Measurements from ENCODE around the gene DCAF6.
"Not testable (repeated sequence)": the region's sequence is repeated elsewhere in the genome, so short reads cannot be mapped to it uniquely, and the experiment has no call there.

DCAF6 gene

GRCh38 chr1:168054117-168054516, 117.6 kb downstream of the DCAF6 start:
- Mint-ChIP-seq H3K27ac (no peak overlapping the region), H3K4me3 (no peak overlapping the region), H3K27me3 (ENCODE audit: low read depth, poor library complexity) (no peaks in the 10 kb centered on the region), H3K36me3 (ENCODE audit: low read depth) (peaks cover 15% of the 10 kb centered on the region), H3K9me3 (peaks cover 5% of the 10 kb centered on the region), H3K4me1 (no peaks in the 10 kb centered on the region)
- no peak for DNase-seq
- no peak for TF ChIP-seq CTCF (IDR thresholded peaks at IDR 0.05)

- DNase-seq; H3K27ac Mint-ChIP-seq; H3K9me3 Mint-ChIP-seq; H3K4me3 Mint-ChIP-seq; H3K4me1 Mint-ChIP-seq; H3K27me3 Mint-ChIP-seq (ENCODE audit: low read depth, poor library complexity): not testable (repeated sequence)
- H3K36me3 Mint-ChIP-seq (ENCODE audit: low read depth): peaks cover 27% of the 10 kb centered on the region
Observed at GRCh38 chr1:168056152-168056551, 119.7 kb downstream of the DCAF6 start.

- DNase-seq: no peak
- H3K4me3 Mint-ChIP-seq: no peak overlapping the region
- peaks cover 27% of the 10 kb centered on the region for H3K36me3 Mint-ChIP-seq (ENCODE audit: low read depth)
- no peaks in the 10 kb centered on the region for H3K27me3 Mint-ChIP-seq (ENCODE audit: low read depth, poor library complexity)
- no peak for TF ChIP-seq CTCF (IDR thresholded peaks at IDR 0.05)
- H3K27ac Mint-ChIP-seq: no peak overlapping the region
- H3K9me3 Mint-ChIP-seq: peaks cover 5% of the 10 kb centered on the region
- no peaks in the 10 kb centered on the region for H3K4me1 Mint-ChIP-seq
Observed at GRCh38 chr1:168057355-168057754, 120.9 kb downstream of the DCAF6 start.

GRCh38 chr1:168057921-168058320, 121.4 kb downstream of the DCAF6 start:
- TF ChIP-seq CTCF (IDR thresholded peaks at IDR 0.05): no peak
- no peak for DNase-seq
- no peaks in the 10 kb centered on the region for H3K27me3 Mint-ChIP-seq (ENCODE audit: low read depth, poor library complexity)
- no peak overlapping the region for H3K4me3 Mint-ChIP-seq
- peaks cover 27% of the 10 kb centered on the region for H3K36me3 Mint-ChIP-seq (ENCODE audit: low read depth)
- no peak overlapping the region for H3K27ac Mint-ChIP-seq
- peaks cover 5% of the 10 kb centered on the region for H3K9me3 Mint-ChIP-seq
- no peaks in the 10 kb centered on the region for H3K4me1 Mint-ChIP-seq

GRCh38 chr1:168064216-168064615, 127.7 kb downstream of the DCAF6 start:
- Mint-ChIP-seq H3K36me3 (ENCODE audit: low read depth) (peaks cover 35% of the 10 kb centered on the region), H3K9me3 (no peaks in the 10 kb centered on the region), H3K4me3 (no peak overlapping the region), H3K27me3 (ENCODE audit: low read depth, poor library complexity) (no peaks in the 10 kb centered on the region), H3K4me1 (no peaks in the 10 kb centered on the region), H3K27ac (no peak overlapping the region)
- no peak for DNase-seq
- TF ChIP-seq CTCF (IDR thresholded peaks at IDR 0.05): no peak

- no peaks in the 10 kb centered on the region for H3K4me1 Mint-ChIP-seq
- H3K27ac Mint-ChIP-seq: no peak overlapping the region
- no peaks in the 10 kb centered on the region for H3K27me3 Mint-ChIP-seq (ENCODE audit: low read depth, poor library complexity)
- H3K36me3 Mint-ChIP-seq (ENCODE audit: low read depth): peaks cover 34% of the 10 kb centered on the region
- no peak for TF ChIP-seq CTCF (IDR thresholded peaks at IDR 0.05)
- no peak overlapping the region for H3K4me3 Mint-ChIP-seq
- DNase-seq: no peak
- no peaks in the 10 kb centered on the region for H3K9me3 Mint-ChIP-seq
Observed at GRCh38 chr1:168065506-168065905, 129.0 kb downstream of the DCAF6 start.
